ENCODE measurements around the gene GRIK2. TPM values are rescaled to one million over a fixed set of nuclear protein-coding genes. Genes with fewer than 3 reads are reported as not detected.

The GRIK2 gene
- total RNA-seq, 2 donors from 2014 or later: not detected

DNA sequence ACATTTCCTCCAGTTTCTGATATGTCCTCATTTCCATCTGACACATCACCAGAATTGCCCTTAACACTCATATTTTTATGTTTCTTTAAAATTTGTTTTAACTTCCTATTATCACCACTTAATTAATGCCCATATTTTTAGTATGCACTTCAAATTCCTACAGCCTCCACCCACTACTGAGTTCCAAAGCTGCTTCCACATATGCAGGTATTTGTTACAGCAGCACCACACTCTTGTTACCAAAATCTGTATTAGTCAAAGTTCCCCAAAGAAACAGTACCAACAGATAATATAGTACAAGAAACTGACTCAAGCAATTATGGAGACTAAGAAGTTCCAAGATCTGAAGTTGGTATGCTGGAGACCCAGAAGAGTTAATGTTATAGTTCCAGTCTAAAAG, 340.4 kb downstream of the GRIK2 start:
- Mint-ChIP-seq H3K4me3 (no peak overlapping the region), H3K36me3 (ENCODE audit: insufficient read depth in 2 of 2) (peaks cover 0 to 2% of the 10 kb centered on the region in 2 donors), H3K27me3 (ENCODE audit: low read depth) (no peaks in the 10 kb centered on the region), H3K4me1 (ENCODE audit: low read depth) (no peaks in the 10 kb centered on the region), H3K9me3 (peaks cover 6 to 9% of the 10 kb centered on the region in 2 donors), H3K27ac (no peak overlapping the region)
- ATAC-seq (replicated peaks in 1 of 2) (no peak), DNase-seq (no peak)

DNA sequence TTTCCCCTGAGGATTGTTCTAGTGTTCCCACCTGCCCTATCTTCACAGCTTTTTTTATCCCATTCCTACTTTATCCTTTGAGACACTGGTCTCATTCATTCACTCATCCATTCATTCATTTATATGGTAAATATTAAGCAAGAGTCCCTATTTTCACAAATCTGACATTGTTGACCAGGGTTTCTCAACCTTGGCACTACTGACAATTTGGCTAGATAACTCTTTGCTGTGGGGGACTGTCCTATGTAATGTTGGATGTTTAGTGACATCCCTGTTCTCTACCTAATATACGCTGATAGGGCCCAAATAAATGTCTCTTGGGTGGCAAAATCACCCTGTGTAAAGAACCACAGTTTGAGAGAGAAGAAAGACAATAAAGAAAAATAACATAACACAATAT, 345.0 kb downstream of the GRIK2 start:
- Mint-ChIP-seq H3K27me3 (ENCODE audit: low read depth) (no peaks in the 10 kb centered on the region), H3K36me3 (ENCODE audit: insufficient read depth in 2 of 2) (peaks cover 0 to 2% of the 10 kb centered on the region in 2 donors), H3K4me3 (no peak overlapping the region), H3K27ac (no peak overlapping the region), H3K4me1 (ENCODE audit: low read depth) (no peaks in the 10 kb centered on the region), H3K9me3 (peaks cover 6 to 11% of the 10 kb centered on the region in 2 donors)
- ATAC-seq (replicated peaks in 1 of 2) (no peak), DNase-seq (no peak)

DNA sequence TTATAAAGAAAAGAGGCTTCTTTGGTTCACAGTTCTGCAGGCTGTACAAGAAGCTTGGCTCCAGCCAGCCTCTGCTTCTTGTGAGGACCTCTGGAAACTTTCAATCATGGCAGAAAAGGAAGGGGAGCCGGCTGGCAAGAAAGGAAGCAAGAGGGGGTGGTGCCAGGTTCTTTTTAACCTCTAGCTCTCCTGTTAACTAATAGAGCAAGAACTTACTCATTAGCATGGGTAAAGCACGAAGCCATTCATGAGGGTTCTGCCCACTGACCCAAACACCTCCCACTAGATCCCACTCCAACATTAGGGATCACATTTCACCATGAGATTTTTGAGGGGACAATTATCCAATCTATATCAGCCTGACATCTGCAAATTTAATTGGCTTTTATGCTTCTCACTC, 347.1 kb downstream of the GRIK2 start:
- ATAC-seq (replicated peaks in 1 of 2) (no peak), DNase-seq (no peak)
- peaks cover 0 to 2% of the 10 kb centered on the region in 2 donors for H3K36me3 Mint-ChIP-seq (ENCODE audit: insufficient read depth in 2 of 2)
- H3K4me3 Mint-ChIP-seq: no peak overlapping the region
- H3K4me1 Mint-ChIP-seq (ENCODE audit: low read depth): no peaks in the 10 kb centered on the region
- no peak overlapping the region for H3K27ac Mint-ChIP-seq
- H3K9me3 Mint-ChIP-seq: peaks cover 7 to 9% of the 10 kb centered on the region in 2 donors
- H3K27me3 Mint-ChIP-seq (ENCODE audit: low read depth): no peaks in the 10 kb centered on the region

DNA sequence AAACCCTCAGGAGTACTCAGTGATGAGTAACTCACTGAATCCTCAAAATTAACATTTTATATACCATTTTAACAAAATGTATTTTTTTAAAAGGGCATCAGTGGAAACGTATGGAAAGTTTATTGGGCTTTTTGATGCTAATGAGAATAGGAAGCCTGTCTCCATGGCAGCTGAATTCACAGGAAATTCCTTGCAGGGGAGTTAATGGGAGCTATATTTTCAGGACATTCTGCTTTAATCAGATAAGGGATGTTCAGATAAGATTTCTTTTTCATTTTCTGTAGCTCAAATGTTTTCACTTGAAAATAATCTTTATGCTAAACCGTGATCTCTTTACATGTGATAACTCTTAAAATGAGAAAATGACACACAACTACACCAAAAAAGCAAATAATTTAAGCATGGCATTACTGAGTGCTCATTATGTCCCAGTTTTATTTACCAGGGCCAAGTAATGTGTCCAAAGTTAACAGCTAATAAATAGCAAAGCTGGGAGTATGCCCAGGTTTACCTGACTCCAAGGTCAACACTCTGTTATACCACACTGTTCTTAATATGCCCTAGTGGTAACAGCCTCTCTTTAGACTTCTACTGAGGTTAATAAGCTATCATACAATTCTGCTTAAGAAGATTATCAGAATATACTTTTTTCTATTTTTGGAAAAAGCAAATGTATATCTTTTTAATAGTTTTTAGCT, 348.1 kb downstream of the GRIK2 start:
- Mint-ChIP-seq H3K9me3 (peaks cover 6 to 9% of the 10 kb centered on the region in 2 donors), H3K4me1 (ENCODE audit: low read depth) (no peaks in the 10 kb centered on the region), H3K36me3 (ENCODE audit: insufficient read depth in 2 of 2) (peaks cover 0 to 2% of the 10 kb centered on the region in 2 donors), H3K4me3 (no peak overlapping the region), H3K27me3 (ENCODE audit: low read depth) (no peaks in the 10 kb centered on the region), H3K27ac (no peak overlapping the region)
- ATAC-seq (replicated peaks in 1 of 2) (no peak), DNase-seq (no peak)

DNA sequence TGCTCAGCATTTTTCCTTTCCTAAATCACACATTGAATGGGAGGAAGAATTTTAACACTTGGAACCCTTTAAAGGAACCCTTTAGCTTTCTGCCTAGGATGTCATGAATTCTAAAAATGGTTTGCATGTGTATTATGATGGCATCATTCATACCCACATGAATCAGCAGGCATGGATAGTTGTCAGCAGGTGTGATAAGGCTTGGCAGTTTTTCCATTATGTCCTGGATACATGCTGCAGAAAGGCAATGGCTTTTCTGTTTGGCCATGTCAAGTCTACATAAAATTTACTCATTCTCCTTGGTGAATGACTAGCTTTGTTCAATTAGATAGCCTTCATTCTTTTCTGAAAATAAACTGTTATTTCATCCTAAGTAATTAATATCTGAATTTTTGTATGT, 353.7 kb downstream of the GRIK2 start:
- DNase-seq: no peak
- Mint-ChIP-seq H3K4me3 (no peak overlapping the region), H3K36me3 (ENCODE audit: insufficient read depth in 2 of 2) (no peaks in the 10 kb centered on the region), H3K4me1 (ENCODE audit: low read depth) (no peaks in the 10 kb centered on the region), H3K9me3 (peaks cover 0 to 3% of the 10 kb centered on the region in 2 donors), H3K27ac (peak overlapping the region; percentile 54), H3K27me3 (ENCODE audit: low read depth) (no peaks in the 10 kb centered on the region)
- no peak for ATAC-seq (replicated peaks in 1 of 2)

DNA sequence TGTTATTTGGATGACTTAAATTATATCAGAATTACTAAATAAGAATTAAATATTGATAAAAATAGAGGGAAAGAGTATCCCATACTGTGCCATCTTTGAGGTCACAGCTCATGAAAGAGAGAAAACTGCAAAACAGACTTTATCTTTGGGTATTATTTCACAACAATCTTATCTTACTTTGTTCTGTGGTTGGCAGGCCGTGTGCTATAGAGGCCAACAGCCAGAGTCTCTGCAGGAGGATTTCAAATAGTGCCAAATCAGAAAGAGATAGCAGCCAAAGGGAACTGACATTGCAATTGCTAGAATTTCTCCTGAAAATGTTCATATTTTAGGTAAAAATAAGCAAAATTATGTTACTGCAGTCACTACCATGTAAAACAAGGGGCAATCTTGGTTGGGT, 354.2 kb downstream of the GRIK2 start:
- peaks cover 0 to 3% of the 10 kb centered on the region in 2 donors for H3K9me3 Mint-ChIP-seq
- H3K4me3 Mint-ChIP-seq: no peak overlapping the region
- H3K27ac Mint-ChIP-seq: no peak overlapping the region
- no peaks in the 10 kb centered on the region for H3K36me3 Mint-ChIP-seq (ENCODE audit: insufficient read depth in 2 of 2)
- no peaks in the 10 kb centered on the region for H3K27me3 Mint-ChIP-seq (ENCODE audit: low read depth)
- DNase-seq: no peak
- H3K4me1 Mint-ChIP-seq (ENCODE audit: low read depth): no peaks in the 10 kb centered on the region
- ATAC-seq (replicated peaks in 1 of 2): no peak

DNA sequence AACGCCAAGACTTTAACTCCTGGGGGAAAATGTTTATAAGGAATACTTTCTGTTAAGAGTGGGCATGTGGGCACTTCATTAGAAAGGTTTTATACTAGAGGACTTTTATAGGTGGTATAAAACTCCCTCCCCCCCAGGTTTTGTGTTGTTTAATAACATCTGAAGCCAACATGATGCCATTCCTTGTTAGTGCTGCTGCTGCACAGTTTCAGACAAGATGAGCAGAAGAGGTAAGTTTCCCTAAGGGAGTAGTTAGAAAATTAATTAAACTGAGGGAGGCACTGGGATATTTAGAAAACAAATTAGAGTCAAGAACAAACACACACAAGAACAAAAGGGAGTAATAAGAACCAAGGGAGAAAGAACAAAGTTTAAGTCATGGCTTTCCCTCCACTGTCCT, 362.4 kb downstream of the GRIK2 start:
- peaks cover 0 to 3% of the 10 kb centered on the region in 2 donors for H3K9me3 Mint-ChIP-seq
- no peak overlapping the region for H3K4me3 Mint-ChIP-seq
- no peaks in the 10 kb centered on the region for H3K36me3 Mint-ChIP-seq (ENCODE audit: insufficient read depth in 2 of 2)
- ATAC-seq (replicated peaks in 1 of 2): no peak
- no peaks in the 10 kb centered on the region for H3K27me3 Mint-ChIP-seq (ENCODE audit: low read depth)
- no peak overlapping the region for H3K27ac Mint-ChIP-seq
- no peaks in the 10 kb centered on the region for H3K4me1 Mint-ChIP-seq (ENCODE audit: low read depth)
- DNase-seq: no peak

DNA sequence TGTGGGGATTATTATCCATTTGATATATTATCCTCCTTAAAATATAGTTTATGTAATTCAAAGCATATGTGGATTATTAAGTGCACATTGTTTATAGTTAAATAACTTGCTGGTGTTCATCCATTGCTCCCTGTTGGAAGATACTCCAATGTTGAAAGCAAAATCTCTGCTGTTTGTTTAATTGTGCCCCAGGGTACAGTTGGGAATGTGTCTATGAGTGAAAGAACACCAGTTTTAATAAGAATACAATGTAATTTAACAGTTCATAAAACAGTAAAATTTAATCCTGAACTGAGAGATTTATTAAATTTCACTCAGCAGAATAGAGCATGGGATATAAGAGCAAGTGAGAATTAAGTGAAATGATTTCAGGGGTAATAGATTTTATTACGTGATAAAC, 364.9 kb downstream of the GRIK2 start:
- peaks cover 0 to 3% of the 10 kb centered on the region in 2 donors for H3K9me3 Mint-ChIP-seq
- DNase-seq (no peak), ATAC-seq (replicated peaks in 1 of 2) (no peak)
- H3K36me3 Mint-ChIP-seq (ENCODE audit: insufficient read depth in 2 of 2): no peaks in the 10 kb centered on the region
- H3K27ac Mint-ChIP-seq: no peak overlapping the region
- no peak overlapping the region for H3K4me3 Mint-ChIP-seq
- H3K4me1 Mint-ChIP-seq (ENCODE audit: low read depth): no peaks in the 10 kb centered on the region
- H3K27me3 Mint-ChIP-seq (ENCODE audit: low read depth): no peaks in the 10 kb centered on the region

DNA sequence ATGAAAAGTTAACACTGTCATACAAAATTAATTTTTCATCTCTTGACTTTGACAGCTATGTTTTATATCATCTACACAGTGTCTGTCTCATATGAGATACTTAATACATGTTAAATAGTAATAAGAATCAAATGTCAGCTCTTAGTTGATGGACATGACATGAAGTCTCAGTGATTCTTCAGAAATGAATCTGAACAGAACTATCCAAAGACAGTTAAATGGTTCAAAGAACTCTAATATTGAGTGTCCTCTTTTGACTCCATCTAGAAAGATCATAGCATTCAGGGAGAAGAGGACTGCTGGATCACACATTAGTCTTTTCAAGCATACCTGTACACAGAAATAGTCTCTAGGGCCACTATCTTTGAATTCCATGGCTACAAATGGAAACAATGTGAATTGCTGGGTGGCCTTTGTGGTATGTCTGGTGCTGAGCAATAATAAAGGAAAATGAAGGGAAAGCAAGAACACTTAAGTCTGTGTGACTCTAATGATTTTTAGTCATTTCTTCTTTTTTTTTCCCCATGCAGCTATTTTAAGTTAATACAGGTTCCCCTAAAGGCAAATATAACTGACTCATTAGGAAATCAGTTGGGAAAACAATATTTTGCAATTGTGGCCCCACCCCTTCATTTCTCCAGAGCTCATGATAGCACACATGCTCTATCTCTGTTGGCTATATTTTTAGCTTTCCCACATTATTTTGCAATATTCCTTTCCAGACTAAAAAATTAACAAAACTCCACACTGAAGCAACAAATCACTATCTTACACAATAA, 367.5 kb downstream of the GRIK2 start:
- Mint-ChIP-seq H3K4me3 (no peak overlapping the region), H3K9me3 (no peaks in the 10 kb centered on the region), H3K36me3 (ENCODE audit: insufficient read depth in 2 of 2) (no peaks in the 10 kb centered on the region), H3K27ac (no peak overlapping the region), H3K4me1 (ENCODE audit: low read depth) (no peaks in the 10 kb centered on the region), H3K27me3 (ENCODE audit: low read depth) (no peaks in the 10 kb centered on the region)
- no peak for DNase-seq
- no peak for ATAC-seq (replicated peaks in 1 of 2)

DNA sequence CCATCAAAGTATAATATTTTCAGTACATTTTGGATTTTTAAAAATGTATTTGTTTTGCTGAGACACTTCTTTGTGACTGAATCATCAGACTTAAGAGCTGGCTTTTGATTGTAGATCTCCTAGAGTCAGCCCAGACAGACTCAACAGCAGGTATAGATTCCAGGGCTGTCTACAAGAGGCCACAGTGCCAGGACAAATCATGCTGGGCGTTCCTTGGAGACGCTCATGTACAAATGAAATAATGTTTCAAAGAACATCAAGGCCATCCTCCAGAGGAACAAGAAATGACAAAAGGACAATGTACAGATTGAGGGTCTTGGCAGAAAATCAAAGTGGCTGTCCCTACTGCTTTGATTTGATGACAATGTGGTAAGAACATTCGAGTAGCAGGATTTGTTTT, 369.3 kb downstream of the GRIK2 start:
- ATAC-seq (replicated peaks in 1 of 2) (no peak), DNase-seq (no peak)
- no peaks in the 10 kb centered on the region for H3K27me3 Mint-ChIP-seq (ENCODE audit: low read depth)
- H3K9me3 Mint-ChIP-seq: no peaks in the 10 kb centered on the region
- H3K4me3 Mint-ChIP-seq: no peak overlapping the region
- no peak overlapping the region for H3K27ac Mint-ChIP-seq
- H3K36me3 Mint-ChIP-seq (ENCODE audit: insufficient read depth in 2 of 2): no peaks in the 10 kb centered on the region
- no peaks in the 10 kb centered on the region for H3K4me1 Mint-ChIP-seq (ENCODE audit: low read depth)

DNA sequence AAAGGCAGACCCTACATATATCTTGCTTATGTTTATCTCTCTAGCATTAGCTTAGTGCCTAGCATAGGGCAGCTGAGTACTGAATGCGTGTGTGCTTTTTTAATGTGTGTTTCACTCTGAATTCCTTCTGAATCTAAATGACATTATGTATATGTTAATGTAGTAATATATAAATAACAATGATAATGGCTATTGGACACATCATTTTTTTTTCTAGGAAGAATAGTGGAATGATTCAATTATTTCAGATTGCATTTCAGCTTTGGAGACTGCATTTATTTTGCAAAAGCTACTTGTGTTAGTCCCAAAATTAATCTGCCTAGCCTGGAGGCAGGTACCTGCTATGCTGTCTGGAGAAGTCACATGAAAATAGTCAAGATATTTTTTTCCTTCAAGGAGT, 371.8 kb downstream of the GRIK2 start:
- no peak for DNase-seq
- ATAC-seq (replicated peaks in 1 of 2): no peak
- Mint-ChIP-seq H3K27me3 (ENCODE audit: low read depth) (no peaks in the 10 kb centered on the region), H3K36me3 (ENCODE audit: insufficient read depth in 2 of 2) (no peaks in the 10 kb centered on the region), H3K4me3 (no peak overlapping the region), H3K4me1 (ENCODE audit: low read depth) (no peaks in the 10 kb centered on the region), H3K27ac (no peak overlapping the region), H3K9me3 (no peaks in the 10 kb centered on the region)

DNA sequence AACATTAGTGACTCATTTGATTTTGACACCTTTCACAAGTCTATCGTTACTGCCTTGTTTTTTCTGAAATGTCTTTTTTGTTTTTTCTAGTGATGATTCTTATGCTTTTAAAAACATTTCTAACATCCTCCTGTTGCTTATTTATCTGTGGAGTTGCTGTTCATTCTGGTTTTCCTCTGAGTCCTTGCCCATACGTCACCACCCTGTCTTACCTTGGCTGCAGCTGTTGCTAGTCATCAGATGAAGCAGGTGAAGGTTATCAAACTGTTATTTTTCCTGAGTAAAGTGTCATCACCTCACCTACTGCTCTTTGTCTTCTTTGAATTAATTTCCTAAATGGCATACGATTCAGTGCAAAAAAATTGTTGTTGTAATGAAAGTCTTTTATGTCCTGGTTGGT, 376.6 kb downstream of the GRIK2 start:
- no peak for DNase-seq
- Mint-ChIP-seq H3K9me3 (no peaks in the 10 kb centered on the region), H3K27ac (no peak overlapping the region), H3K4me3 (no peak overlapping the region), H3K36me3 (ENCODE audit: insufficient read depth in 2 of 2) (no peaks in the 10 kb centered on the region), H3K27me3 (ENCODE audit: low read depth) (no peaks in the 10 kb centered on the region), H3K4me1 (ENCODE audit: low read depth) (no peaks in the 10 kb centered on the region)
- ATAC-seq (replicated peaks in 1 of 2): no peak

DNA sequence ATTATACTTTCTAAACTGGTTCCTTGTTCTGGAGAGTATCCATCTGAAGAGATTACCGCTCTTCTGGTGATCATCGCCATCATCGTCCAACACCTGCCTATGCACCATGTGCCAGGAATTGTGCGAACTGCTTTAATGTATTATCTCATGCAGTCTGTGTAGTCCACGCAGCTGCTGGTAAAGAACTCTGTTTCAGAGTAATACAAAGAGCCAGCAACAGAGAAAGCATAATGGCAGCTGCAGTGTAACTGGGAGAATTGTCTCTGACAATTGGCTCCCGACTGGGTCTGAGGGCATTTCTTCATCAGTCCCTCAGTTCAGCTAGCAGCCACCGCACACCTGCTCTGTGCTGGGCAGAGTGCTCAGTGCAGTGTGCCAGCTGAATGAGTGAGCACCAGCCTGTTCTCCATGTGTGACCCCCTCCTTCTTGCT, 383.4 kb downstream of the GRIK2 start:
- no peaks in the 10 kb centered on the region for H3K27me3 Mint-ChIP-seq (ENCODE audit: low read depth)
- no peaks in the 10 kb centered on the region for H3K36me3 Mint-ChIP-seq (ENCODE audit: insufficient read depth in 2 of 2)
- H3K4me1 Mint-ChIP-seq (ENCODE audit: low read depth): no peaks in the 10 kb centered on the region
- no peak for DNase-seq
- H3K27ac Mint-ChIP-seq: no peak overlapping the region
- no peaks in the 10 kb centered on the region for H3K9me3 Mint-ChIP-seq
- no peak for ATAC-seq (replicated peaks in 1 of 2)
- no peak overlapping the region for H3K4me3 Mint-ChIP-seq

Data from activated T-cell treated with anti-CD3 and anti-CD28 coated beads, Interleukin-2, amount 50 U/mL, for 72 hours (primary cell).